Neural cell (in vitro differentiated cells): ENCODE measurements around the gene EPB41. TPM values are rescaled to one million over a fixed set of nuclear protein-coding genes. Genes with fewer than 3 reads are reported as not detected.

Experiments used
- H2AFZ ChIP-seq: fragments of 200-600, 300-800 bp; sonication (generic), shearing (Covaris generic); 2 replicates; pipeline ENCODE4 v1.6.0; 2014; ENCODE audit warnings: low read depth, mild to moderate bottlenecking, antibody characterized with exemption, low read length, moderate library complexity
- H3F3A ChIP-seq: fragments of 200-600 bp; shearing (Covaris generic); 2 replicates; pipeline ENCODE4 v1.6.1; 2016; ENCODE audit warnings: mild to moderate bottlenecking, moderate library complexity, mixed read lengths, antibody characterized with exemption, low read length; ENCODE audit not compliant: insufficient read depth, poor library complexity, severe bottlenecking
- H3K27ac ChIP-seq: fragments of 200-600, 300-800 bp; sonication (generic), shearing (Covaris generic); 2 replicates; pipeline ENCODE4 v1.5.1; 2014; ENCODE audit warnings: mild to moderate bottlenecking, low read length, moderate library complexity
- H3K27me3 ChIP-seq: fragments of 300-800, 200-600 bp; sonication (generic), shearing (Covaris generic); 2 replicates; pipeline ENCODE4 v1.6.0; 2014; ENCODE audit warnings: mild to moderate bottlenecking, low read depth, low read length, moderate library complexity; ENCODE audit not compliant: insufficient read depth
- H3K36me3 ChIP-seq: fragments of 300-800, 200-600 bp; sonication (generic), shearing (Covaris generic); 2 replicates; pipeline ENCODE4 v1.5.1; 2014; ENCODE audit warnings: mild to moderate bottlenecking, antibody characterized with exemption, low read length, moderate library complexity; ENCODE audit not compliant: insufficient read depth
- H3K4me2 ChIP-seq: fragments of 300-800, 200-600 bp; sonication (generic), shearing (Covaris generic); 2 replicates; pipeline ENCODE4 v1.6.0; 2014; ENCODE audit warnings: mild to moderate bottlenecking, low read length
- H3K4me3 ChIP-seq: fragments of 300-800, 200-600 bp; sonication (generic), shearing (Covaris generic); 2 replicates; pipeline ENCODE4 v1.5.1; 2014; ENCODE audit warnings: mild to moderate bottlenecking, low read length, moderate library complexity
- H3K79me2 ChIP-seq: fragments of 200-600 bp; shearing (Covaris generic); replicated peaks from 2 replicates; pipeline ENCODE4 v1.6.0; 2014; ENCODE audit warnings: mild to moderate bottlenecking, low read length, moderate library complexity; ENCODE audit not compliant: insufficient read depth
- H3K9ac ChIP-seq: fragments of 300-800, 200-600 bp; sonication (generic), shearing (Covaris generic); 2 replicates; pipeline ENCODE4 v1.6.1; 2016; ENCODE audit warnings: mild to moderate bottlenecking, low read length, mixed read lengths
- H3K9me2 ChIP-seq: fragments of 200-600 bp; shearing (Covaris generic); 2 replicates; pipeline ENCODE4 v1.6.1; 2016; ENCODE audit warnings: mild to moderate bottlenecking, low read length, mixed read lengths; ENCODE audit not compliant: insufficient read depth
- H3K9me3 ChIP-seq: fragments of 200-600, 300-800 bp; sonication (generic), shearing (Covaris generic); 2 replicates; pipeline ENCODE4 v1.6.1; 2016; ENCODE audit warnings: mild to moderate bottlenecking, mixed run types, low read length, moderate library complexity, mixed read lengths
- H4K20me1 ChIP-seq: fragments of 200-600 bp; shearing (Covaris generic); 2 replicates; pipeline ENCODE4 v1.6.1; 2016; ENCODE audit warnings: mild to moderate bottlenecking, mixed run types; ENCODE audit not compliant: insufficient read depth
- CTCF ChIP-seq: fragments of 450-650 bp; IDR thresholded peaks from 2 replicates; pipeline ENCODE4 v1.5.1; 2014; ENCODE audit warnings: antibody characterized with exemption, mild to moderate bottlenecking, moderate library complexity; ENCODE audit not compliant: poor library complexity, severe bottlenecking
- EP300 ChIP-seq: fragments of 450-650 bp; conservative IDR thresholded peaks from 2 replicates; pipeline ENCODE4 v1.6.1; 2014; ENCODE audit warnings: antibody characterized with exemption, mild to moderate bottlenecking, moderate library complexity; ENCODE audit not compliant: poor library complexity, severe bottlenecking
- EZH2 ChIP-seq: fragments of 200-600, 300-800 bp; shearing (Covaris generic), sonication (generic); IDR thresholded peaks from 2 replicates; pipeline ENCODE4 v1.6.1; 2014; ENCODE audit warnings: antibody characterized with exemption, low read length, borderline replicate concordance, mild to moderate bottlenecking; ENCODE audit not compliant: insufficient read depth, poor library complexity, severe bottlenecking
- MXI1 ChIP-seq: fragments of 450-650 bp; conservative IDR thresholded peaks from 2 replicates; pipeline ENCODE4 v1.6.1; 2014; ENCODE audit warnings: antibody characterized with exemption, mild to moderate bottlenecking; ENCODE audit not compliant: poor library complexity, severe bottlenecking
- POLR2AphosphoS5 ChIP-seq: IDR thresholded peaks from 2 replicates; pipeline ENCODE4 v1.6.1; 2012
- RAD21 ChIP-seq: fragments of 450-650 bp; conservative IDR thresholded peaks from 2 replicates; pipeline ENCODE4 v1.6.1; 2014; ENCODE audit warnings: antibody characterized with exemption, mild to moderate bottlenecking, moderate library complexity
- REST ChIP-seq: IDR thresholded peaks from 2 replicates; pipeline ENCODE4 v1.6.1; 2012; ENCODE audit warnings: borderline replicate concordance
- SMC3 ChIP-seq: fragments of 450-650 bp; conservative IDR thresholded peaks from 2 replicates; pipeline ENCODE4 v1.6.1; 2014; ENCODE audit warnings: antibody characterized with exemption, mild to moderate bottlenecking, moderate library complexity; ENCODE audit not compliant: poor library complexity
- TAF1 ChIP-seq: IDR thresholded peaks from 2 replicates; pipeline ENCODE4 v1.6.1; 2012; ENCODE audit warnings: low read depth
- polyA plus RNA-seq: library from polyadenylated mRNA; depleted of rRNA; stranded (reverse); fragments of >200 nt; gene quantifications from 2 replicates; pipeline ENCODE4 v1.2.3, GENCODE V29; 2014

The EPB41 gene
- polyA plus RNA-seq, 1 donor from 2014 or later: 62.0 TPM

- Histone ChIP-seq H3K4me2 (no peak overlapping the region), H3K27ac (no peak overlapping the region), H3K4me3 (no peak overlapping the region), H4K20me1 (no peaks in the 10 kb centered on the region), H3K79me2 (no peaks in the 10 kb centered on the region), H3K27me3 (no peaks in the 10 kb centered on the region), H3K9ac (no peak overlapping the region), H3K36me3 (no peaks in the 10 kb centered on the region), H3K9me3 (no peaks in the 10 kb centered on the region), H3F3A (no peaks in the 10 kb centered on the region), H3K9me2 (no peaks in the 10 kb centered on the region), H2AFZ (no peak overlapping the region)
- TF ChIP-seq CTCF (no peak), SMC3 (no peak), TAF1 (no peak), RAD21 (no peak), EZH2 (no peak)
Measured at GRCh38 chr1:29047142-29047541, 132.8 kb downstream of the EPB41 start.

- TF ChIP-seq EP300 (no peak), MXI1 (no peak), CTCF (no peak), TAF1 (no peak), POLR2AphosphoS5 (no peak), REST (no peak), SMC3 (no peak), EZH2 (no peak), RAD21 (no peak)
- H3K9ac ChIP-seq: no peak overlapping the region
- H3K27ac ChIP-seq: no peak overlapping the region
- no peak overlapping the region for H3K4me2 ChIP-seq
- H4K20me1 ChIP-seq: no peaks in the 10 kb centered on the region
- H3K79me2 ChIP-seq: no peaks in the 10 kb centered on the region
- H3F3A ChIP-seq: no peaks in the 10 kb centered on the region
- no peaks in the 10 kb centered on the region for H3K36me3 ChIP-seq
- no peaks in the 10 kb centered on the region for H3K9me2 ChIP-seq
- no peak overlapping the region for H2AFZ ChIP-seq
- no peak overlapping the region for H3K4me3 ChIP-seq
- no peaks in the 10 kb centered on the region for H3K27me3 ChIP-seq
- H3K9me3 ChIP-seq: no peaks in the 10 kb centered on the region
Measured at GRCh38 chr1:29050166-29050565, 135.8 kb downstream of the EPB41 start.
